Muscle layer of duodenum (tissue), 2 donors: ENCODE results near the gene MBNL2.

Experiments used
- H3K27ac ChIP-seq: one replicate; pipeline ENCODE4 v1.7.0; 2013; ENCODE audit warnings: mild to moderate bottlenecking, low read length
- H3K27me3 ChIP-seq: one replicate; pipeline ENCODE4 v1.7.0; 2013; ENCODE audit warnings: low read depth, mild to moderate bottlenecking, control low read depth, low read length
- H3K36me3 ChIP-seq, 2 donors: one replicate each; pipeline ENCODE4 v1.7.0; 2013; ENCODE audit warnings: low read length in 2 of 2, control low read depth in 1 of 2, mild to moderate bottlenecking in 1 of 2; ENCODE audit not compliant: insufficient read depth in 2 of 2, control insufficient read depth in 1 of 2
- H3K4me1 ChIP-seq, 2 donors: one replicate each; pipeline ENCODE4 v1.7.0; 2013; ENCODE audit warnings: low read length in 2 of 2, mild to moderate bottlenecking in 2 of 2, control low read depth in 1 of 2, moderate library complexity in 1 of 2; ENCODE audit not compliant: insufficient read depth in 2 of 2, control insufficient read depth in 1 of 2
- H3K4me3 ChIP-seq, 2 donors: one replicate each; pipeline ENCODE4 v1.7.0; 2013; ENCODE audit warnings: low read length in 2 of 2, low read depth in 1 of 2, mild to moderate bottlenecking in 1 of 2
- H3K9me3 ChIP-seq, 2 donors: one replicate each; pipeline ENCODE4 v1.7.0; 2013; ENCODE audit warnings: low read length in 2 of 2, control low read depth in 1 of 2, mild to moderate bottlenecking in 1 of 2; ENCODE audit not compliant: control insufficient read depth in 1 of 2
- donor health status: healthy.

The MBNL2 gene

GRCh38 chr13:97234742-97235141 is 12.6 kb downstream of the MBNL2 start:
- Histone ChIP-seq H3K9me3 (no peaks in the 10 kb centered on the region), H3K27me3 (no peaks in the 10 kb centered on the region), H3K4me3 (peak overlapping the region in 1 of 2 donors; percentile 5), H3K36me3 (no peaks in the 10 kb centered on the region), H3K4me1 (peaks cover 21 to 38% of the 10 kb centered on the region in 2 donors), H3K27ac (peak overlapping the region; percentile 84)

GRCh38 chr13:97235549-97236231 is 13.6 kb downstream of the MBNL2 start:
- Histone ChIP-seq H3K36me3 (no peaks in the 10 kb centered on the region), H3K9me3 (no peaks in the 10 kb centered on the region), H3K27me3 (no peaks in the 10 kb centered on the region), H3K27ac (peak overlapping the region; percentile 84), H3K4me1 (peaks cover 27 to 48% of the 10 kb centered on the region in 2 donors), H3K4me3 (peak overlapping the region; percentile 5 to 43)

GRCh38 chr13:97237388-97237787 is 15.3 kb downstream of the MBNL2 start:
- H3K27ac ChIP-seq: no peak overlapping the region
- peaks cover 23 to 59% of the 10 kb centered on the region in 2 donors for H3K4me1 ChIP-seq

GRCh38 chr13:97238432-97238831 is 16.3 kb downstream of the MBNL2 start:
- no peak overlapping the region for H3K27ac ChIP-seq
- H3K36me3 ChIP-seq: no peaks in the 10 kb centered on the region
- H3K9me3 ChIP-seq: no peaks in the 10 kb centered on the region
- H3K4me1 ChIP-seq: peaks cover 26 to 67% of the 10 kb centered on the region in 2 donors
- no peak overlapping the region for H3K4me3 ChIP-seq
- no peaks in the 10 kb centered on the region for H3K27me3 ChIP-seq

More at GRCh38 chr13:97237388-97237787, 15.3 kb downstream of the MBNL2 start:
- H3K4me3 ChIP-seq: no peak overlapping the region
- no peaks in the 10 kb centered on the region for H3K9me3 ChIP-seq
- no peaks in the 10 kb centered on the region for H3K27me3 ChIP-seq
- no peaks in the 10 kb centered on the region for H3K36me3 ChIP-seq

GRCh38 chr13:97238883-97239282 is 16.8 kb downstream of the MBNL2 start:
- H3K9me3 ChIP-seq: no peaks in the 10 kb centered on the region
- peaks cover 26 to 67% of the 10 kb centered on the region in 2 donors for H3K4me1 ChIP-seq
- no peaks in the 10 kb centered on the region for H3K36me3 ChIP-seq
- H3K27me3 ChIP-seq: no peaks in the 10 kb centered on the region
- H3K27ac ChIP-seq: peak overlapping the region; percentile 17
- H3K4me3 ChIP-seq: no peak overlapping the region

- Histone ChIP-seq H3K4me1 (peaks cover 29 to 67% of the 10 kb centered on the region in 2 donors), H3K27ac (peak overlapping the region; percentile 17), H3K4me3 (no peak overlapping the region), H3K36me3 (no peaks in the 10 kb centered on the region), H3K27me3 (no peaks in the 10 kb centered on the region), H3K9me3 (no peaks in the 10 kb centered on the region)
Observed at GRCh38 chr13:97239306-97239705, 17.2 kb downstream of the MBNL2 start.

GRCh38 chr13:97239943-97240787 is 18.0 kb downstream of the MBNL2 start:
- Histone ChIP-seq H3K27ac (peak overlapping the region; percentile 7), H3K4me1 (peaks cover 30 to 69% of the 10 kb centered on the region in 2 donors), H3K9me3 (no peaks in the 10 kb centered on the region), H3K4me3 (no peak overlapping the region), H3K27me3 (no peaks in the 10 kb centered on the region), H3K36me3 (no peaks in the 10 kb centered on the region)

GRCh38 chr13:97240788-97241734 is 18.9 kb downstream of the MBNL2 start:
- Histone ChIP-seq H3K4me1 (peaks cover 30 to 74% of the 10 kb centered on the region in 2 donors), H3K27me3 (no peaks in the 10 kb centered on the region), H3K36me3 (no peaks in the 10 kb centered on the region), H3K4me3 (no peak overlapping the region), H3K9me3 (no peaks in the 10 kb centered on the region), H3K27ac (peak overlapping the region; percentile 8)

- Histone ChIP-seq H3K27ac (no peak overlapping the region), H3K27me3 (no peaks in the 10 kb centered on the region), H3K4me3 (no peak overlapping the region), H3K4me1 (peaks cover 30 to 73% of the 10 kb centered on the region in 2 donors), H3K9me3 (no peaks in the 10 kb centered on the region), H3K36me3 (no peaks in the 10 kb centered on the region)
Observed at GRCh38 chr13:97241761-97242160, 19.6 kb downstream of the MBNL2 start.

GRCh38 chr13:97242755-97243497 is 20.8 kb downstream of the MBNL2 start:
- Histone ChIP-seq H3K27ac (peak overlapping the region; percentile 62), H3K36me3 (no peaks in the 10 kb centered on the region), H3K27me3 (no peaks in the 10 kb centered on the region), H3K4me3 (no peak overlapping the region), H3K4me1 (peaks cover 30 to 67% of the 10 kb centered on the region in 2 donors), H3K9me3 (no peaks in the 10 kb centered on the region)
